Heart left ventricle (tissue), 13 donors: ENCODE measurements around the gene MZT2A.

Source experiments
- CTCF ChIP-seq, 12 donors: fragments of 200-600 bp; sonication (generic) in 4 of 12; IDR thresholded peaks; one replicate each; pipeline versions ENCODE4 v1.5.0 to v1.8.0; 2018 to 2022; ENCODE audit warnings: antibody characterized with exemption in 12 of 12, mild to moderate bottlenecking in 5 of 12
- POLR2A ChIP-seq, 2 donors: fragments of 450-650 bp; IDR thresholded peaks; one replicate each; pipeline ENCODE4 v1.6.1; 2017; ENCODE audit warnings: antibody characterized with exemption in 2 of 2, mild to moderate bottlenecking in 2 of 2, moderate library complexity in 2 of 2
- donor health status: ischemic (EF 13 %, LVEDD 7.1; RV severe dilation, severe dysfunction).
- donor health status: DM: no; HTN: yes; CAD: no.
- donor health status: DM: no; HTN: no; CAD: no.
- donor health status: ischemic (EF 25% LVEDD 6.9; RV normal size, moderate dysfunction).
- donor health status: ischemic (EF 25% LVEDD 5.7; RV mildly dilated, moderate dysfunction).
- donor health status: ischemic (EF 35%, LVEDD 5.7; RV mildly dilated, moderate dysfunction).
- donor health status: nonischemic (EF 11% LVEDD 7.7; RV severe dilation, severe dysfunction).
- donor health status: DM: yes; HTN: yes; CAD: no.
- donor health status: PGD.
- donor health status: ischemic (EF 29% LVEDD 5.4; RV normal size, mild dysfunction).
- donor health status: nonischemic (EF 23%, LVEDD 6.1; RV moderate dilation, normal function).

GRCh38 chr2:131516011-131516410 lies 23.8 kb upstream of the MZT2A start:
- TF ChIP-seq POLR2A (IDR thresholded peaks at IDR 0.05) (no peak), CTCF (IDR thresholded peaks at IDR 0.05) (no peak)
